Endothelial cell of umbilical vein (primary cell): ENCODE measurements around the gene RNF222.

Source experiments
- CTCF ChIP-seq, 2 donors: IDR thresholded peaks; 1 replicate in 1 of 2; 2 replicates in 1 of 2; pipeline ENCODE4 v1.5.1; 2011; ENCODE audit warnings: low read length in 2 of 2, mild to moderate bottlenecking in 2 of 2, moderate library complexity in 2 of 2, control low read depth in 1 of 2, inconsistent platforms in 1 of 2, low read depth in 1 of 2; ENCODE audit not compliant: insufficient read depth in 1 of 2; ENCODE audit errors: extremely low read depth in 1 of 2
- EZH2 ChIP-seq: IDR thresholded peaks from 2 replicates; pipeline ENCODE4 v1.6.1; 2012; ENCODE audit warnings: borderline replicate concordance, low read depth, mild to moderate bottlenecking, moderate library complexity, low read length, inconsistent platforms; ENCODE audit not compliant: severe bottlenecking
- POLR2A ChIP-seq: IDR thresholded peaks from 2 replicates; pipeline ENCODE4 v1.6.1; 2012; ENCODE audit warnings: low read depth, mild to moderate bottlenecking, control low read depth, low read length

GRCh38 chr17:8345951-8346665, 51.5 kb downstream of the RNF222 start:
- TF ChIP-seq POLR2A (no peak), CTCF (IDR thresholded peaks at IDR 0.05; ENCODE audit: extremely low read depth in 1 of 2, insufficient read depth in 1 of 2, low read depth in 1 of 2, low read length in 2 of 2) (no peak), EZH2 (no peak)
